Vagina (tissue), 2 donors: ENCODE measurements around the gene C5orf47.

Experiments
- POLR2A ChIP-seq, 2 donors: fragments of 450-650 bp; IDR thresholded peaks; one replicate each; pipeline ENCODE4 v1.6.1; 2017; ENCODE audit warnings: antibody characterized with exemption in 2 of 2, mild to moderate bottlenecking in 2 of 2, moderate library complexity in 2 of 2
- POLR2AphosphoS5 ChIP-seq, 2 donors: sonication (generic); formaldehyde crosslinking; IDR thresholded peaks; one replicate each; pipeline ENCODE4 v1.9.0; 2017; ENCODE audit warnings: antibody characterized with exemption in 2 of 2, mild to moderate bottlenecking in 2 of 2, low read depth in 1 of 2; ENCODE audit not compliant: insufficient read depth in 1 of 2
- TF ChIP-seq, protein P1 (sequence below), 3 experiments: fragments of 450-650 bp in 2 of 3; fragments of 200-600 bp in 1 of 3; sonication (generic) in 1 of 3; IDR thresholded peaks; one replicate each; pipeline ENCODE4 v1.5.1; 2017 to 2019; ENCODE audit warnings: antibody characterized with exemption in 3 of 3, mild to moderate bottlenecking in 2 of 3, moderate library complexity in 2 of 3

DNA sequence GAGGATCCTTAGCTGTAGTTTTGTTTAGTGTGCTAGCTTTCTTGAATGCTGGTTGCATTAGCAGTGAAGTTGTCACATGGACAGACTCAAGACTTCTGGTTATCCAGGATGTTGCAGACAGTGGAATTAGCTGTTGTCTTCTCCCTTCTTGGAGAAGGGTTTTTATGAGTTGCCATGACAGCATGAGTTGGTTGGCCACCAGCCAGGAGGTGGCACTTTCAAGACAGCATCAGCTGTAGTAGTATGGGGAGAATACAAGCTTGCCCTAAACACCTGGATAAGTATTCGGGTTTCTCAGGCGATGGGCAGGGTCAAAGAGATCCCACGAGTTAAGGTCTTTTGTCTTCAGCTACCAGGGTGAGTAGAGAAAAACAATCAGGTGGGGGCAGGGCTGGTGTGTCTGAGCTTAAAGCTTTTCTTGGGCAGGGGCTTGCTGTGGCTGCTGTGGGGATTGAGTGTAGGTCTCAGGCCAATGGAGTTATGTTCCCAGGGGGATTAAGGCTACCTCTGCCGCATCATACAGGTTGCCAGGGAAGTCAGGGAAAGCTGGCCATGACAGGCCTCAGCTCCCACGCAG, 7.7 kb upstream of the C5orf47 start:
- TF ChIP-seq, protein P1, sequence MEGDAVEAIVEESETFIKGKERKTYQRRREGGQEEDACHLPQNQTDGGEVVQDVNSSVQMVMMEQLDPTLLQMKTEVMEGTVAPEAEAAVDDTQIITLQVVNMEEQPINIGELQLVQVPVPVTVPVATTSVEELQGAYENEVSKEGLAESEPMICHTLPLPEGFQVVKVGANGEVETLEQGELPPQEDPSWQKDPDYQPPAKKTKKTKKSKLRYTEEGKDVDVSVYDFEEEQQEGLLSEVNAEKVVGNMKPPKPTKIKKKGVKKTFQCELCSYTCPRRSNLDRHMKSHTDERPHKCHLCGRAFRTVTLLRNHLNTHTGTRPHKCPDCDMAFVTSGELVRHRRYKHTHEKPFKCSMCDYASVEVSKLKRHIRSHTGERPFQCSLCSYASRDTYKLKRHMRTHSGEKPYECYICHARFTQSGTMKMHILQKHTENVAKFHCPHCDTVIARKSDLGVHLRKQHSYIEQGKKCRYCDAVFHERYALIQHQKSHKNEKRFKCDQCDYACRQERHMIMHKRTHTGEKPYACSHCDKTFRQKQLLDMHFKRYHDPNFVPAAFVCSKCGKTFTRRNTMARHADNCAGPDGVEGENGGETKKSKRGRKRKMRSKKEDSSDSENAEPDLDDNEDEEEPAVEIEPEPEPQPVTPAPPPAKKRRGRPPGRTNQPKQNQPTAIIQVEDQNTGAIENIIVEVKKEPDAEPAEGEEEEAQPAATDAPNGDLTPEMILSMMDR (IDR thresholded peaks at IDR 0.05) = no peak
- TF ChIP-seq POLR2AphosphoS5 (IDR thresholded peaks at IDR 0.05; ENCODE audit: insufficient read depth in 1 of 2, low read depth in 1 of 2) (no peak), POLR2A (IDR thresholded peaks at IDR 0.05) (no peak)
